H9 (cell line): ENCODE data around the gene ANKIB1. TPM values are rescaled to one million over a fixed set of nuclear protein-coding genes. Genes with fewer than 3 reads are reported as not detected.

Source experiments
- DNase-seq: peaks from one replicate; pipeline ENCODE4 v3.0.0-alpha.2; 2017
- H2AFZ ChIP-seq: one replicate; pipeline ENCODE4 v1.6.1; 2013; ENCODE audit warnings: mild to moderate bottlenecking, low read length, control low read depth, moderate library complexity
- H2AK5ac ChIP-seq: 2 replicates; pipeline ENCODE4 v1.6.1; 2013; ENCODE audit warnings: low read length, control low read depth, mixed read lengths; ENCODE audit not compliant: insufficient read length
- H2BK120ac ChIP-seq: one replicate; pipeline ENCODE4 v1.6.1; 2013; ENCODE audit warnings: low read depth, mild to moderate bottlenecking, low read length, control low read depth, inconsistent platforms; ENCODE audit not compliant: poor library complexity, severe bottlenecking
- H2BK12ac ChIP-seq: 2 replicates; pipeline ENCODE4 v1.6.1; 2013; ENCODE audit warnings: low read length, control low read depth, mixed read lengths, low read depth; ENCODE audit not compliant: insufficient read length
- H2BK15ac ChIP-seq: 2 replicates; pipeline ENCODE4 v1.6.1; 2013; ENCODE audit warnings: low read depth, low read length, control low read depth
- H2BK20ac ChIP-seq: one replicate; pipeline ENCODE4 v1.6.1; 2013; ENCODE audit warnings: low read depth, mild to moderate bottlenecking, low read length, control low read depth, inconsistent platforms; ENCODE audit not compliant: poor library complexity, severe bottlenecking
- H2BK5ac ChIP-seq: 2 replicates; pipeline ENCODE4 v1.6.1; 2013; ENCODE audit warnings: low read length, control low read depth, mixed read lengths; ENCODE audit not compliant: insufficient read length
- H3K14ac ChIP-seq: 2 replicates; pipeline ENCODE4 v1.6.1; 2013; ENCODE audit warnings: low read length, control low read depth; ENCODE audit not compliant: insufficient read depth
- H3K18ac ChIP-seq: 2 replicates; pipeline ENCODE4 v1.6.1; 2013; ENCODE audit warnings: low read depth, mild to moderate bottlenecking, mixed read lengths, low read length, control low read depth; ENCODE audit not compliant: insufficient read length
- H3K23ac ChIP-seq: 2 replicates; pipeline ENCODE4 v1.6.1; 2013; ENCODE audit warnings: low read length, control low read depth, mixed read lengths, low read depth; ENCODE audit not compliant: insufficient read length
- H3K23me2 ChIP-seq: 2 replicates; pipeline ENCODE4 v1.6.1; 2013; ENCODE audit warnings: low read depth, mild to moderate bottlenecking, mixed read lengths, low read length, control low read depth; ENCODE audit not compliant: insufficient read length, poor library complexity, severe bottlenecking
- H3K27ac ChIP-seq: 2 replicates; pipeline ENCODE4 v1.5.1; 2013; ENCODE audit warnings: low read length, control low read depth, mixed read lengths, low read depth; ENCODE audit not compliant: insufficient read length
- H3K27me3 ChIP-seq: 2 replicates; pipeline ENCODE4 v1.6.1; 2013; ENCODE audit warnings: low read length, control low read depth, inconsistent platforms; ENCODE audit not compliant: insufficient read depth
- H3K4ac ChIP-seq: 2 replicates; pipeline ENCODE4 v1.6.1; 2013; ENCODE audit warnings: low read depth, mild to moderate bottlenecking, control low read depth, inconsistent platforms, low read length, moderate library complexity
- H3K4me1 ChIP-seq: 2 replicates; pipeline ENCODE4 v1.6.1; 2013; ENCODE audit warnings: low read length, control low read depth, inconsistent platforms; ENCODE audit not compliant: insufficient read depth
- H3K4me2 ChIP-seq: 2 replicates; pipeline ENCODE4 v1.6.1; 2013; ENCODE audit warnings: low read length, control low read depth, mixed read lengths; ENCODE audit not compliant: insufficient read length, insufficient read depth
- H3K56ac ChIP-seq: 2 replicates; pipeline ENCODE4 v1.6.1; 2013; ENCODE audit warnings: low read depth, mild to moderate bottlenecking, mixed read lengths, low read length, control low read depth; ENCODE audit not compliant: insufficient read length
- H3K79me1 ChIP-seq: 2 replicates; pipeline ENCODE4 v1.6.1; 2013; ENCODE audit warnings: low read depth, mild to moderate bottlenecking, moderate library complexity, low read length, control low read depth, inconsistent platforms; ENCODE audit not compliant: insufficient read depth, poor library complexity, severe bottlenecking
- H3K79me2 ChIP-seq: 2 replicates; pipeline ENCODE4 v1.6.1; 2013; ENCODE audit warnings: low read length, control low read depth, inconsistent platforms; ENCODE audit not compliant: insufficient read depth
- H3K9ac ChIP-seq: 2 replicates; pipeline ENCODE4 v1.6.1; 2013; ENCODE audit warnings: low read length, control low read depth, mixed read lengths; ENCODE audit not compliant: insufficient read length; ENCODE audit errors: extremely low read depth
- H3K9me3 ChIP-seq: one replicate; pipeline ENCODE4 v1.6.1; 2013; ENCODE audit warnings: low read depth, low read length, inconsistent platforms; ENCODE audit not compliant: control insufficient read depth
- H3T11ph ChIP-seq: one replicate; pipeline ENCODE4 v1.6.1; 2013; ENCODE audit warnings: mild to moderate bottlenecking, low read length, control low read depth, inconsistent platforms
- H4K20me1 ChIP-seq: one replicate; pipeline ENCODE4 v1.6.1; 2013; ENCODE audit not compliant: control insufficient read depth, insufficient read length, insufficient read depth
- H4K5ac ChIP-seq: 2 replicates; pipeline ENCODE4 v1.6.1; 2013; ENCODE audit warnings: low read depth, mild to moderate bottlenecking, mixed read lengths, low read length, control low read depth; ENCODE audit not compliant: insufficient read length
- H4K8ac ChIP-seq: replicated peaks from 2 replicates; pipeline ENCODE4 v1.6.1; 2013; ENCODE audit warnings: low read length, control low read depth, mixed read lengths, low read depth; ENCODE audit not compliant: insufficient read length
- H4K91ac ChIP-seq: 2 replicates; pipeline ENCODE4 v1.6.1; 2013; ENCODE audit warnings: low read depth, mild to moderate bottlenecking, moderate library complexity, mixed read lengths, low read length, control low read depth; ENCODE audit not compliant: insufficient read length
- H3K27ac Mint-ChIP-seq, 3 experiments: 2 replicates in 2 of 3; 3 replicates in 1 of 3; pipeline ENCODE4 v1.8.0; 2020 to 2021; ENCODE audit warnings: mixed read lengths in 3 of 3, mild to moderate bottlenecking in 1 of 3, moderate library complexity in 1 of 3
- H3K27me3 Mint-ChIP-seq: 2 replicates; pipeline ENCODE4 v1.8.0; 2021; ENCODE audit warnings: low read depth, mild to moderate bottlenecking, moderate library complexity, mixed read lengths
- H3K36me3 Mint-ChIP-seq, 3 experiments: 2 replicates in 2 of 3; 3 replicates in 1 of 3; pipeline ENCODE4 v1.8.0; 2020 to 2021; ENCODE audit warnings: low read depth in 3 of 3, mixed read lengths in 3 of 3; ENCODE audit not compliant: insufficient read depth in 1 of 3
- H3K4me1 Mint-ChIP-seq, 2 experiments: 2 replicates each; pipeline ENCODE4 v1.8.0; 2020; ENCODE audit warnings: mixed read lengths in 2 of 2
- H3K4me3 Mint-ChIP-seq, 2 experiments: 2 replicates in 1 of 2; 3 replicates in 1 of 2; pipeline ENCODE4 v1.8.0; 2020 to 2021; ENCODE audit warnings: mild to moderate bottlenecking in 2 of 2, mixed read lengths in 2 of 2, moderate library complexity in 1 of 2
- H3K9me3 Mint-ChIP-seq, 2 experiments: 2 replicates in 1 of 2; 3 replicates in 1 of 2; pipeline ENCODE4 v1.8.0; 2020; ENCODE audit warnings: mild to moderate bottlenecking in 2 of 2, mixed read lengths in 2 of 2, moderate library complexity in 1 of 2
- total RNA-seq: library from RNA; stranded (reverse); gene quantifications from 2 replicates; pipeline ENCODE4 v1.2.1, GENCODE V29; 2021
- TF ChIP-seq, protein P1 (sequence below): fragments of 200-600 bp; sonication (generic); conservative IDR thresholded peaks from 3 replicates; pipeline ENCODE4 v1.8.0; 2021; ENCODE audit warnings: antibody characterized with exemption, mild to moderate bottlenecking

ANKIB1 gene
- total RNA-seq, 1 experiment from 2014 or later = 42.0 TPM

DNA sequence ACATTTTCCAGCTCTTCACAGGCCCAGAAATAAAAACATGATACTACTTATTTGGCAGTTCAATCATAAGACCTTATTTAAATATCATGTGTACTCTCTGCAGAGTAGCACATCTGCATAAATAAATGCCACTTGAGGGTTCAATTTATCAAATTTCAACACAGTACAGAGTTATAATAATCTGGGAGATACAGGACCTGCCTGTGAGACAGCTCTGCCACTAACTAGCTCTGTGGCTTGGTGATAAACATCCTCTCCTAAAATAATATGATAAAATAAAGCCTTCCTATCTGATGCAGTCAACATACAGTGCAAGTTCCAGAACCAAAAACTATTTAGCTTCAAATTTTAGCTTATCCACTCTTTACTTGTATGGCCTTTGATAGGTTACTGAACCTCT lies 110.6 kb downstream of the ANKIB1 start:
- H3K9me3 Mint-ChIP-seq = no peaks in the 10 kb centered on the region
- no peak overlapping the region; a peak in 1 of 7 replicates for H3K27ac Mint-ChIP-seq

More for the DNA sequence above, 110.6 kb downstream of the ANKIB1 start:
- no peak overlapping the region for H2AK5ac ChIP-seq
- no peaks in the 10 kb centered on the region for H3K27me3 Mint-ChIP-seq
- H2BK120ac ChIP-seq = no peak overlapping the region
- DNase-seq = no peak
- no peaks in the 10 kb centered on the region for H3K27me3 ChIP-seq
- no peaks in the 10 kb centered on the region for H3K79me1 ChIP-seq
- TF ChIP-seq, protein P1, sequence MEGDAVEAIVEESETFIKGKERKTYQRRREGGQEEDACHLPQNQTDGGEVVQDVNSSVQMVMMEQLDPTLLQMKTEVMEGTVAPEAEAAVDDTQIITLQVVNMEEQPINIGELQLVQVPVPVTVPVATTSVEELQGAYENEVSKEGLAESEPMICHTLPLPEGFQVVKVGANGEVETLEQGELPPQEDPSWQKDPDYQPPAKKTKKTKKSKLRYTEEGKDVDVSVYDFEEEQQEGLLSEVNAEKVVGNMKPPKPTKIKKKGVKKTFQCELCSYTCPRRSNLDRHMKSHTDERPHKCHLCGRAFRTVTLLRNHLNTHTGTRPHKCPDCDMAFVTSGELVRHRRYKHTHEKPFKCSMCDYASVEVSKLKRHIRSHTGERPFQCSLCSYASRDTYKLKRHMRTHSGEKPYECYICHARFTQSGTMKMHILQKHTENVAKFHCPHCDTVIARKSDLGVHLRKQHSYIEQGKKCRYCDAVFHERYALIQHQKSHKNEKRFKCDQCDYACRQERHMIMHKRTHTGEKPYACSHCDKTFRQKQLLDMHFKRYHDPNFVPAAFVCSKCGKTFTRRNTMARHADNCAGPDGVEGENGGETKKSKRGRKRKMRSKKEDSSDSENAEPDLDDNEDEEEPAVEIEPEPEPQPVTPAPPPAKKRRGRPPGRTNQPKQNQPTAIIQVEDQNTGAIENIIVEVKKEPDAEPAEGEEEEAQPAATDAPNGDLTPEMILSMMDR = no peak
- no peak overlapping the region for H2BK12ac ChIP-seq
- H3K23ac ChIP-seq = no peak overlapping the region
- no peak overlapping the region for H3K56ac ChIP-seq
- H2BK20ac ChIP-seq = no peak overlapping the region
- no peaks in the 10 kb centered on the region for H3K4me1 ChIP-seq
- no peak overlapping the region for H4K91ac ChIP-seq
- H3K18ac ChIP-seq = no peak overlapping the region
- peaks cover 5 to 47% (median 7%) of the 10 kb centered on the region in 3 experiments; a peak in 6 of 7 replicates for H3K36me3 Mint-ChIP-seq
- no peak overlapping the region for H3K9ac ChIP-seq
- no peak overlapping the region for H3K27ac ChIP-seq
- H3K4me2 ChIP-seq = no peak overlapping the region
- H2BK5ac ChIP-seq = no peak overlapping the region
- H4K8ac ChIP-seq = no peak overlapping the region
- H3K23me2 ChIP-seq = no peaks in the 10 kb centered on the region
- no peak overlapping the region for H3K4ac ChIP-seq
- H3K14ac ChIP-seq = no peak overlapping the region
- no peak overlapping the region for H2BK15ac ChIP-seq
- H3K9me3 ChIP-seq = no peaks in the 10 kb centered on the region
- no peak overlapping the region for H3T11ph ChIP-seq
- no peaks in the 10 kb centered on the region for H3K79me2 ChIP-seq
- H4K20me1 ChIP-seq = no peaks in the 10 kb centered on the region
- no peak overlapping the region for H2AFZ ChIP-seq
- no peak overlapping the region for H4K5ac ChIP-seq
- H3K4me1 Mint-ChIP-seq = no peaks in the 10 kb centered on the region
- no peak overlapping the region for H3K4me3 Mint-ChIP-seq
